DMS153 treated with DMSO at 0.1 percent for 48 hours (cell line): ENCODE data around the gene TMEM131L.
"Not testable (repeated sequence)": the region's sequence is repeated elsewhere in the genome, so short reads cannot be mapped to it uniquely, and the experiment has no call there.

Experiments used
- DNase-seq: peaks from one replicate; lab custom pipeline; 2025; ENCODE audit not compliant: unreplicated experiment; lab: John Stamatoyannopoulos, UW

The TMEM131L gene

GRCh38 chr4:153466081-153466948 lies at the start of gene TMEM131L:
TSS of gene TMEM131L (plus strand) at chr4:153466360. CDS start at chr4:153466398, 38 bp downstream.
- DNase-seq, result no peak

DNA sequence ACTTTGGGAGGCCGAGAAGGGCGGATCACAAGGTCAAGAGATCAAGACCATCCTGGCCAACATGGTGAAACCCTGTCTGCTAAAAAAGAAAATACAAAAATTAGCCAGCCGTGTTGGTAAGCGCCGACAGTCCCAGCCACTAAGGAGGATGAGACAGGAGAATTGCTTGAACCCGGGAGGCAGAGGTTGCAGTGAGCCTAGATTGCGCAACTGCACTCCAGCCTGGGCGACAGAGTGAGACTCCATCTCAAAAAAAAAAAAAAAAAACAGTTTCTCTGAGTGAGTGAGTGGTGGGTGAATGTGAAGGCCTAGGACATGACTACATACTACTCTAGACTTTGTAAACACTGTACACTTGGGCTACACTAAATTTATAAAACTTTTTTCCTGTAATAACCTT lies 49.7 kb upstream of the TMEM131L start:
- DNase-seq, result not testable (repeated sequence)

DNA sequence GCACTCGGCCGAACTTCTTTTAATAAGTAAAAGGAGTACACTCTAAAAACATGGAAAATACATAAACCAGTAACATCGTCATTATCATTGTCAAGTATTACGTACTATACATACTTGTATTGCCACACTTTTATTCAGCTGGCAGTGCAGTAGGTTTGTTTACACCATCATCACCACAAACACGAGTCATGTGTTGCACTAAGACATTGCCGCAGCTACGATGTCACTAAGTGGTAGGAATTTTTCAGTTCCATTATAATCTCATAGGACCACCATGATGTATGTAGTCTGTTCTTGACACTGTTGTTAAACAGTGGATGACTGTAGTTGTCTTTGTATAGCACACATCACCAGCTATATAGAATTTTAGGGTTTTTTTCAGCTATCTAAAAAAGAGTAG lies 48.0 kb upstream of the TMEM131L start:
- no peak for DNase-seq

GRCh38 chr4:153418558-153418957 lies 47.6 kb upstream of the TMEM131L start:
- no peak for DNase-seq

- no peak for DNase-seq
Measured at GRCh38 chr4:153419029-153419428, 47.1 kb upstream of the TMEM131L start.

- DNase-seq, result no peak
Measured at GRCh38 chr4:153419673-153420278, 46.4 kb upstream of the TMEM131L start.

DNA sequence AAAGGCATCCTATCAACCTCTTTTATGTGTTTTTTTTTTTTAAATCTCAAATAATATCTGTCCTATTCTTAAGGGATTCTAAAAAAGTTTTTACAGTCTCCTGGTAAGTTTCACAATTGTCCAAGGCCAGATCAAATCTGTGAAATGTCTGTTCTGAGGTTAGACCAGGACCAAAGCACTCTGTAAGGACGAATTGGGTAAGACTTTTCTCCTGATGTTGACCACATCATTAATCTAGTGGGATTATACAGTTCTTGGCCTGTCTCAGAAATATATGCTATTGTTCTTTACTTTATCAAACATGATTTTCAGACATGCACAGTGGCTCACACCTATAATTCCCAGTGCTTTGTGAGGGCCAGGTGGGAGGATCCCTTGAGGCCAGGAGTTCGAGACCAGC lies 45.8 kb upstream of the TMEM131L start:
- no peak for DNase-seq

DNA sequence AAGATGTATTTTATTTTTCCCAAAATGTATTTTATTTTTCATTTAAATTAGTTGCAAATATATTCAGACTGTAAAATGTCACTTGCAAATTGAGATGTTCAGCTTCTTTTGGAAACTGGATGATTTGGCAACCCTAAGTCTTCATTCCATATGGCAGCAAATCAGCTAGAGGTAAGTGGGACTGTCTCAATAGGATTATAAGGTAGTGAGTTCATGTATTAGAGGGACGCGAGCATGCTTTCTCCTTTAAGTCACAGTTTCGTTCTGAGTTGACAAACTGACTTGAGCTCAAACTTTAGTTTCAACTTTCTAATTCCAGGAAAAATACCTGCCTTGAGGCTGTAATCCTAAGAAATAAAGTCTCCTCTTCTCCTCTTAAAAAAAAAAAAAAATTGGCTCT lies 44.2 kb upstream of the TMEM131L start:
- DNase-seq, result no peak

- DNase-seq, result no peak
Measured at GRCh38 chr4:153426207-153426885, 39.8 kb upstream of the TMEM131L start.

DNA sequence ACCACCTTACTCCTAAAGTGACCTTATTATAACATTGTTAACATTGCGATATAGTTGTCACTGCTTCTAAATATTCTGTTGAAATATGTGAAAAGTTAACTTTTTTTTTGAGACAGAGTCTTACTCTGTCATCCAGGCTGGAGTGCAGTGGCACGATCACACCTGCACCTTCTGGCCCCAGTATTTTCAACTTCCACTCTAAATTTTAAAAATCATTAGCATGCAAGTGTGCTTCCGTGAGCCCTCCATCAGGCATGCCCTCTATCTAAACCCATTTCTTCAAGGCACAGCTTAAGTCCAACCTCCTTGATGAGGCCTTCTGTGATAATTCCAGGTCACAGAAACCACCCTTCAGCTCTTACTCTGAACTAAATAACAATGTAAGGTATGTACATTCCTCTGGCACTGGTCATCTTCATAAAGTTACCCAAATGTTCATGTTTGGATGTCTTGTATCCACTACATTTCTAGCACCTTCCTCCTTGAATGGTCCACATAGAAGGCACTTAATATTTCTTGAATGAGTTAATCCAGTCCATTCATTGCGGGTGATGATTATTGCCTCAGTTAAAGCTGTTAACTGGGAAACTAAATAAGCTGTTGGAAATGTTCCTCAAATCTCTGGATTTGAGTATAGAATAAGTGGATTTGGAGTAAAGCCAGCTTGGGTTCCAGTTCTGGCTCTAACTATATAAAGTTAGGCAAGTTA lies 38.6 kb upstream of the TMEM131L start:
- DNase-seq, result no peak

- no peak for DNase-seq
Measured at GRCh38 chr4:153428941-153429475, 37.2 kb upstream of the TMEM131L start.

- no peak for DNase-seq
Measured at GRCh38 chr4:153432965-153433753, 33.0 kb upstream of the TMEM131L start.

DNA sequence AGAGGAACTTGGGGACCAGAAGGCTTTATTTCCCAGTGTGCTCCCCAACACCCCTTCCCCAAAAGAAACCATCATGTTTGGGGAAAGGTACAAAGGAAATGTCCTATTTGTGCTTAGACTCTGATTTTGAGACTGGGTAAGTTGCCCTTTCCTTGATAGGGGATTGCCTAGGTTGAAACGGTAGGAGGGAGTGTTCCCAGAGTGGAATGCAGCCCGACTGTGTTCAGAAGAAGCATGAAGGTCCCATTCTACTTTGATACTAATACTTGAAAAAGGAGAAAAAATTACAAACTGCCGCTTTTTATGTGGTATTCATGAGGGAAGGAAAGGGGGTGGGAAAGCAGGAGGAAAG lies 32.4 kb upstream of the TMEM131L start:
- DNase-seq, result no peak

DNA sequence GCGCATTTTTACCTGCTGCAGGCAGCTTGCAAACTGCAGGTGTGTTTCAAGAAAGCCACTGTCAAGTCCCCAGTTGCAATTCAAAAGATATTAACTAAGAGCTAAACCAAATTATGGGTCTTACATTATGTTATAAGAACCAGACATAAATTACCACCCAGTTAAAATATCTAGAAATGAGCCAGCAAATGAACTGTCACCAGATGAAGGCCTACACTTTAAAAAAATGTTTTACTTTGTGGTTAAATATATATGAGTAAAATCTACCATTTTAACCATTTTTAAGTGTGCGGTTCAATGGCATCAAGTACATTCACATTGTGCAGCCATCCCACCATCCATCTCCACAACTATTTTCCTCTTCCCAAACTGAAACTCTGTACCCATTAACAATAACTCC lies 32.0 kb upstream of the TMEM131L start:
- DNase-seq, result no peak

- DNase-seq, result no peak
Measured at GRCh38 chr4:153438916-153439756, 27.0 kb upstream of the TMEM131L start.

DNA sequence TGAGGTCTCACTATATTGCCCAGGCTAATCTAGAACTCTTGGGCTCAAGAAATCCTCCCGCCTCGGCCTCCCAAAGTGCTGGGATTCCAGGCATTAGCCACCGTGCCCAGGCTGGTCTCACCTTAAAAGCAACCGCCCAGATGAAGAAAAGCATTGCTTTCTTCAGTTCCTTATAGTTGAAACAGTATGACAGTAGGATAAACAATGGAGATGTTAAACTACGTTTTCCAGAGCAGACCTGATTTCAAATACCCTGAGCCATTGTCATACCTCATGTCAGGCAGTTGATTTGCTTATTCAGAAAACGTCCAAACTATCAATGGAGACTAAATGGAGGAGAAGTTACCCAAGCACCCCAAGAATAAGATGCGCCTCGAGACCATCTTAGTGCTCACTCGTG lies 26.3 kb upstream of the TMEM131L start:
- DNase-seq, result no peak

DNA sequence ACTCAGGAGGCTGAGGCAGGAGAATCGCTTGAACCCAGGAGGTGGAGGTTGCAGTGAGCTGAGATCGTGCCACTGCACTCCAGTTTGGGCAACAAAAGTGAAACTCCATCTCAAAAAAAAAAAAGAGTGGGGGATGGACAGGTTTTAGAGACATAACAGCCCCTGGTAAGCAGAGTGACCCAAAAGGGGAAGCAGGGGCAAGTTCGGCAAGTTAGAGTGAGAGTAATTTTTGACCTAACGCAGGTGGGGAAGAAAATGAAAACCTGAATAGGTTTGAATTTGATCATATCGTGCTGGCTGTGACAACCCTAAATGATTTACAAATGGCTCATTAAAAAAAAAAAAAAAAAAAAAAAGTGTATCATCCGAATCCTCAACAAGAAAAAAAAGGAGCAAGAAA lies 25.7 kb upstream of the TMEM131L start:
- DNase-seq, result no peak

DNA sequence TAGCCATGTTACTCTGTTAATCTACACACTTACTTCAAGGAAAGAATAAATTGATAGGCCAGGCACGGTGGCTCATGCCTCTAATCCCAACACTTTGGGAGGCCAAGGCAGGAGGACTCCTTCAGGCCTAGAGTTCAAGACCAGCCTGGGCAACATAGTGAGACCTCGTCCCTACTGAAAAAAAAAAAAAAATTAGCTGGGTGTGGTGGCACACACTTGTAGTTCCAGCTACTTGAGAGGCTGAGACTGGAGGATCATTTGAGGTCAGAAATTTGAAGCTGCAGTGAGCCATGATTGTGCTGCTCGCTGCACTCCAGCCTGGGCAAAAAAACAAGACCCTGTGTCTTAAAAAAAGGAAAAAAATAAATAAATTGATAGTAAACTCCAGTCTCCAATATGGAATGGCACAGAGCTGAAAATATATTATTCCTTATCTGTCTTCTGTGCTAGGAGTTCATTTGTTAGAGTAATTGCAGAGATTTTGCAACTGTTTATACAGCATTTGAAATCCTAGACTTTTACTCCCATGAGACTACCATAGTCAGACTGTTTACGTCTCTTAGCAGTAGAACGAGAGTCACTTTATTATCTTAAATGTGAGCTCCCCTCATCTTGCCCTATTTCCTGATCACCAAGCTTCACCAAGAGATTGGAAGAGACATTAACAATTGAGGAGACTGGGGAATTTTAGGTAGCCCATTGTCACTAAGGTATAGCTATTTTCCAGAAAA lies 18.8 kb upstream of the TMEM131L start:
- no peak for DNase-seq
